Fibroblast of the conjunctiva (primary cell): Measurements from ENCODE around the gene SLC26A2.
A peak's percentile ranks its signal among the peaks of the same experiment; 100 is the strongest.
"Not testable (repeated sequence)": the region's sequence is repeated elsewhere in the genome, so short reads cannot be mapped to it uniquely, and the experiment has no call there.

Experiments
- DNase-seq: peaks from one replicate; pipeline ENCODE4 v3.0.0-alpha.2; 2010; ENCODE audit warnings: low read depth

Gene SLC26A2

DNA sequence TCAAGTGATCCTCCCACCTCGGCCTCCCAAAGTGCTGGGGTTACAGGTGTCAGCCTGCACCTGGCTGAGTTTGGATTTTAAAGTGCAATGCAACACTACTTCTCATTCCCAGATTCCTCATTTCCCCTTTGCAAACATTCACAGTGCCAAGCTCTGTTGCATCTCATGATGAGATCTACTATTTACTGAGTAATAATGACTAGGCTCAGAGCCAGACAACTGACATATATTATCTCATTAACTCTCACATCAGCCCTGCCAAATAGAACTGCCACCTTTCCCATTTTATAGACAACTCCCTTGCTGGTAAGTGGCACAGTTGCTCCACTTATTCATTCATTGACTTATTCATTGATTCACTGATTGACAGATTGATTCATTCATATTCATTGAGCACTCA lies 22.9 kb upstream of the SLC26A2 start:
- DNase-seq = no peak

DNA sequence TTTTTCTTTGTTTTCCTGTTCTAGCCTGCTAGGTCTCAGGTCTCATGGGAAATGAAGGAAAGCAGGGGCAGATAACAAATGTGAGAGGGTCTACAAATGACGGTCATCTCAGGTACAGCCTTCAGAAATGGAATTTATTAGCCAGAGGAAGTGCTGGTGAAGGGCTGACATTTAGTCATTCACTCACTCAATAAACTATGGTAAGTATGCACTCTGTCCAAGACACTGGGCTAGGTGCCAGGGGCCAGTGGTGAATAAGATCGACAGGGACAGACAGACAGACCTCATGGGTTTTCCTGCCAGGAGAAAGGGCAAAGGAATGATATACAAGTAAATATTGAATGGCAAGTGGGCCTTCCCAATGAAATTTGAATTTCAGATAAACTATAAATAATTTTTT lies 22.3 kb upstream of the SLC26A2 start:
- DNase-seq = no peak

DNA sequence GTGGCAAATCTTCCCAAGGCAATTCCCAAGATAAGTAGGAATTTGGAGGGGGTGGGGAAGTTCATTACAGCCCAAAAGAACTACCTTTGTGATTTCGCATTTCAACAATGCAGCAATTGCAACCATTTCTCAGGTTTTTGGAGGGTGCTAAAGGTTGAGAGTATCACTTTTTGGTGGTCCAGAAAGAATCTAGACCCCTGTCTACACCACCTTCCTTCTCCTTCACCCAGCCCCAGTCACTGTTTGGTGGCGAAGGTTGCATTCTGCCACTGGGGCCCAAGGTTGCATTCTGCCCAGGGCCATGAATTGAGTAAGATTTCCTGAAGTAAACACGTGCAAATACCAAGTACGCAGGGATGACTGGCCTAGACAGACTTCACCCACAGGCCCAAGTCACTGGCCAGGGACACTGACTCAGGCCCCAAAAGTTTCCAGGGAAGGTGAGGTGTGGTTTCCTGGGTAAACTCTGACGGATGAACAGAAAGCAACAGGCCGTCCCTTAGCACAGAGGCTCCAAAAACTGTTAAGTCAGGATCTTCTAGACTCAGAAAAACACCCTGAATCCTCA lies 21.7 kb upstream of the SLC26A2 start:
- no peak for DNase-seq

DNA sequence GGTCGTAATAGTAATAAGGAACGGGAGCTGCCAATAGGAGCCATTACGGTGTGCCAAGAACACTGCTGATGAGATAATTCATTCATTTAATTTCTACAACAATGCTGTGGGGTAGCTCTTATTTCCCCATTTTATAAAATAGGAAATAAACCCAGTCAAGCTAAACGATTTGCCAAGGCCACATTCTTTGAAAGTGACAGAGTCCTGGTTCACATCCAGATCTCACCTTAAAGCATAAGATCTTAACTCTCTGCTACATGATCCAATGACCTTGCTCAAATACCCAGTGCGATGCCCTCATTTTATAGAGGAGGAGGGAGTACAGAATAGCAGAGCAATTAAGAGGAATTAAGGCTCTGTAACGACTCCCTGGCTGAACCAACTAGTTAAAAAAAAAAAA lies 21.0 kb upstream of the SLC26A2 start:
- DNase-seq = no peak

GRCh38 chr5:149940077-149940574 lies 20.4 kb upstream of the SLC26A2 start:
- no peak for DNase-seq

- DNase-seq = no peak
Observed at GRCh38 chr5:149940941-149941644, 19.5 kb upstream of the SLC26A2 start.

GRCh38 chr5:149941795-149942194 lies 18.8 kb upstream of the SLC26A2 start:
- DNase-seq = no peak

DNA sequence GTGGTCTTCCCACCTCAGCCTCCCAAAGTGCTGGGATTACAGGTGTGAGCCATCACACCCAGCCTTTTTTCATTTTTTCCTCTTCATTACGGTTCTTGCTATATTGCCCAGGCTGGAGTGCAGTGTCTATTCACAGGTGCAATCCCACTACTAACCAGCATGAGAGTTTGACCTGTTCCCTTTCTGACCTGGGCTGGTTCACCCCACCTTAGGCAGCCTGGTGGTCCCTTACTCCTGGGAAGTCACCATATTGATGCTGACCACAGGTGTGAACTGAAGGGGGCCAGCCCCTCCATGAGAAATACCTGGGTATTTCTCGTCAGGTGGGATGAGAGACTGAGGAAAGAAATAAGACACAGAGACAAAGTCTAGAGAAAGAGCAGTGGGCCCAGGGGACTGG lies 18.4 kb upstream of the SLC26A2 start:
- no peak for DNase-seq

- DNase-seq = not testable (repeated sequence)
Observed at GRCh38 chr5:149942741-149943169, 17.8 kb upstream of the SLC26A2 start.

DNA sequence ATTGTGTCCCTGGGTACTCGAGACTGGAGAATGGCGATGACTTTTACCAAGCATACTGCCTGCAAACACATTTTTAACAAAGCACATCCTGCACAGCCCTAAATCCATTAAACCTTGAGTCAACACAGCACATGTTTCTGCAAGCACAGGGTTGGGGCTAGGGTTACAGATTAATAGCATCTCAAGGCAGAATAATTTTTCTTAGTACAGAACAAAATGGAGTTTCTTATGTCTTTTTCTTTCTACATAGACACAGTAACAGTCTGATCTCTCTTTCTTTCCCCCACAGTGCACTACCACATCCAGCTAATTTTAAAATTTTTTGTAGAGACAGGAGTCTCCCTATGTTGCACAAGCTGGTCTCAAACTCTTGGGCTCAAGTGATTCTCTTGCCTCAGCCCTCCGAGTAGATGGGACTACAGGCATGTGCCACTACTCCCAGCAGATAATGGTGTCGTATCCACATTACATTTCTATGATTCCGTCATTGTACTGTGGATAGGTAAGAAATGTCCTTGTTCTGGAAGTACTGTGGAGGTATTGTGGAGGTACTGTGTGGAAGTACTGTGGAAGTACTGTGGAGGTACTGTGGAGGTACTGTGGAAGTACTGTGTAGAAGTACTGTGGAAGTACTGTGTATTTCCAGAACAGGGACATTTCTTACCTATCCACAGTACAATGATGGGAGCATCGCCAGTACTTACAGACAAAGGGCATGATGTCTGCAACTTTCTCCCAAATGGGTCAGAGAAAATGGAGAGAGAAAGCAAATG lies 17.2 kb upstream of the SLC26A2 start:
- not testable (repeated sequence) for DNase-seq

GRCh38 chr5:149944666-149945065 lies 15.9 kb upstream of the SLC26A2 start, which contains the start of gene PDE6A:
Gene PDE6A (minus strand): TSS chr5:149944793. CDS start chr5:149944673, 120 bp downstream.
- no peak for DNase-seq

DNA sequence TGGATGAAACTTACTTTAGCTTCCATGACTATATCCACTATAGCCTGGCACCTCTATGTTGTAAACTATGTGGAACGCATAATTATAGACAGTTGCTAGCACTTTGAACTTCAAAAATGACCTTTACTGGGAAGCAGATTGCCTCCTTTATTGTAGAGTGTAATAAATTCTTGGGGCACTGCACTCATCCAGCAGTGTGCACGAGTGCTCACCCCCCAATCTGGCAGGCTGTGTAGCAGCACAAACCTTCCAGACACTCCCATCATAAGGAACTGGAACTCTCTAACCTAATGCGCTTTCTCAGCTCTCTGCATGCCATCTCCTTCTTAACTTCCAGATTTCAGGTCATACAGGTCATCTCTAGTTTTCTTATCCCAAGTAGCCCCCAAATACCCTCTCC lies 14.4 kb upstream of the SLC26A2 start:
- DNase-seq = no peak

- DNase-seq = no peak
Observed at GRCh38 chr5:149948993-149949392, 11.6 kb upstream of the SLC26A2 start.

- DNase-seq = no peak
Observed at GRCh38 chr5:149951138-149951749, 9.3 kb upstream of the SLC26A2 start.

GRCh38 chr5:149953436-149954121 lies 7.0 kb upstream of the SLC26A2 start:
- DNase-seq = no peak

DNA sequence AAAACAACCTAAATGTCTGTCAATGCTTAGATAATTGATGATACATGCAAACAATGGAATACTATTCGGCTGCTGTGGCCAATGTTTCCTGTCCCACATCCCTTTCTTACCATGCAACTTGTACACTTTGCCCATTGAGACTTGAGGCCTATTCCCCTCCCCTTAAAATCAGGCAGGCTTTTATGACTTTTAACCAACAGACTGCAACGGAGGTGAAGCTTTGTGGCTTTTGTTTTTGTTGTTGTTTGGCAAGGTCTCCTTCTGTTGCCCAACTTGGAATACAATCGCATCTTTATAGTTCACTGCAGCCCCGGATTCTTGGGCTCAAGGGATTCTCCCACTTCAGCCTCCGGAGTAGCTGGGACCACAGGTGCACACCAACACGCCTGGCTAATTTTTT lies 5.8 kb upstream of the SLC26A2 start:
- no peak for DNase-seq

DNA sequence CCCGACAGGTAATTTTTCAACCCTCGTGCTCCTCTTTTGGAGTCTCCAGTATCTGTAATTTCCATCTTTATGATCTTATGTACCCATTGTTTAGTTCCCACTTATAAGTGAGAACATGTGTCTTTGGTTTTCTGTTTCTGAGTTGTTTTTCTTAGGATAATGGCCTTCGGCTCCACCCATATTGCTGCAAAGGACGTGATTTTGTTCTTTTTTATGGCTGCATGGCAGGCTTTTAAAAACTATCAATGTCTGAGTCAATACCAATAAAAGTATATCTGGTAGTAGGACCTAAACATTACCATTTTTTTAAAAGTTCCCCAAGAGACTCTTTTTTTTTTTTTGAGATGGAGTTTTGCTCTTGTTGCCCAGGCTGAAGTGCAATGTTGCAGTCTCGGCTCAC lies 3.9 kb upstream of the SLC26A2 start:
- DNase-seq = no peak

- DNase-seq = no peak
Observed at GRCh38 chr5:149957855-149958254, 2.7 kb upstream of the SLC26A2 start.

- peak; percentile 54 for DNase-seq
Observed at GRCh38 chr5:149959406-149960236, 937 bp upstream of the SLC26A2 start.

GRCh38 chr5:149961186-149961685 lies 678 bp downstream of the SLC26A2 start:
- no peak for DNase-seq

DNA sequence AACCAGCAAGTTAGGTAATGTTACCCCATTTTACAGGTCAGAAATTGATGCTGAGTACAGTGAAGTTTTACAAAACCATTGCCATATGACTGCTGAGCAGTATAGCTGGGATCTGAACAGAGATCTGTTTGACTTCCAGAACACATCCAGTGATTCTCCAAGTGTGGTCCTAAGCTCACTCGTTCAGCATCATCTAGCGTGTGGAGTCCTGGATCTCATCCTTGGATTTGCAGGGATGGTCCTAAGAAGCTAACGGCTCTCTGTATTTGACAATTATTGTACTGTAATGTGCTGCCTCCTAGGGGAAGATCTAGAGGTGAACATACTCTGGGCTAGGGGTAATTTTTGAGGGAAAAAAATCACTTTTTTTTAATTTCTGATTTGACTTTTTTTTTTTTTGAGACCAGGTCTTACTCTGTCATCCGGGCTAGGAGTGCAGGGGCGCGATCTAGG lies 1.4 kb downstream of the SLC26A2 start:
- DNase-seq = peak; percentile 44
